ENCODE data around the gene EPHB6.

EPHB6 gene

GRCh38 chr7:142874837-142875236 lies 20.0 kb downstream of the EPHB6 start:
- DNase-seq (ENCODE audit: extremely low read depth, low read depth), result no peak
- TF ChIP-seq CTCF (IDR thresholded peaks at IDR 0.05; ENCODE audit: low read depth, low read length), result no peak

- no peak for TF ChIP-seq CTCF (IDR thresholded peaks at IDR 0.05; ENCODE audit: low read depth, low read length)
- DNase-seq (ENCODE audit: extremely low read depth, low read depth), result no peak
Measured at GRCh38 chr7:142875456-142875855, 20.6 kb downstream of the EPHB6 start.

GRCh38 chr7:142876236-142876960 lies 21.5 kb downstream of the EPHB6 start:
- no peak for TF ChIP-seq CTCF (IDR thresholded peaks at IDR 0.05; ENCODE audit: low read depth, low read length)
- no peak for DNase-seq (ENCODE audit: extremely low read depth, low read depth)

- TF ChIP-seq CTCF (IDR thresholded peaks at IDR 0.05; ENCODE audit: low read depth, low read length), result no peak
- DNase-seq (ENCODE audit: extremely low read depth, low read depth), result no peak
Measured at GRCh38 chr7:142876991-142877910, 22.4 kb downstream of the EPHB6 start.

GRCh38 chr7:142878315-142878714 lies 23.4 kb downstream of the EPHB6 start:
- no peak for TF ChIP-seq CTCF (IDR thresholded peaks at IDR 0.05; ENCODE audit: low read depth, low read length)
- no peak for DNase-seq (ENCODE audit: extremely low read depth, low read depth)

- no peak for DNase-seq (ENCODE audit: extremely low read depth, low read depth)
- TF ChIP-seq CTCF (IDR thresholded peaks at IDR 0.05; ENCODE audit: low read depth, low read length), result no peak
Measured at GRCh38 chr7:142879060-142879459, 24.2 kb downstream of the EPHB6 start.

Data from AG09319 (cell line).